SK-N-SH treated with all-trans-retinoic acid at 6 μM for 48 hours (cell line): ENCODE measurements around the gene RHOC.
"Not testable (repeated sequence)": the region's sequence is repeated elsewhere in the genome, so short reads cannot be mapped to it uniquely, and the experiment has no call there.

Source experiments
- ATAC-seq: fragments of 200-7000 bp; cut with Tn5 transposase; 3 replicates; pipeline ENCODE4 v1.9.1; 2020; ENCODE audit warnings: mild to moderate bottlenecking, moderate library complexity
- ARNTL ChIP-seq: fragments of 450-650 bp; formaldehyde crosslinking; IDR thresholded peaks from 2 replicates; pipeline ENCODE4 v1.5.0; 2020; ENCODE audit warnings: low read depth, mild to moderate bottlenecking, moderate library complexity, borderline replicate concordance
- BACH2 ChIP-seq: fragments of 250-450 bp; sonication (Bioruptor Pico); IDR thresholded peaks from 2 replicates; pipeline ENCODE4 v1.9.0; 2021; ENCODE audit warnings: mild to moderate bottlenecking, borderline replicate concordance
- CREB5 ChIP-seq: fragments of 250-450 bp; sonication (Bioruptor Pico); IDR thresholded peaks from 2 replicates; pipeline ENCODE4 v1.5.1; 2020; ENCODE audit warnings: low read depth, mild to moderate bottlenecking, moderate library complexity
- CSDC2 ChIP-seq: fragments of 250-450 bp; sonication (Bioruptor Pico); IDR thresholded peaks from 2 replicates; pipeline ENCODE4 v1.5.0; 2020; ENCODE audit warnings: mild to moderate bottlenecking, moderate library complexity
- ESRRG ChIP-seq: fragments of 250-450 bp; sonication (Bioruptor Pico); IDR thresholded peaks from 2 replicates; pipeline ENCODE4 v1.6.1; 2021; ENCODE audit warnings: mild to moderate bottlenecking
- GLIS3 ChIP-seq: fragments of 250-450 bp; sonication (Bioruptor Pico); IDR thresholded peaks from 2 replicates; pipeline ENCODE4 v1.5.0; 2020; ENCODE audit warnings: mild to moderate bottlenecking, moderate library complexity
- ISL1 ChIP-seq: fragments of 250-450 bp; sonication (Bioruptor Pico); IDR thresholded peaks from 2 replicates; pipeline ENCODE4 v2.1.2; 2022; ENCODE audit warnings: mild to moderate bottlenecking, moderate library complexity
- OSR1 ChIP-seq: fragments of 250-450 bp; sonication (Bioruptor Pico); IDR thresholded peaks from 2 replicates; pipeline ENCODE4 v1.8.0; 2022; ENCODE audit warnings: moderate library complexity, mild to moderate bottlenecking, inconsistent platforms
- PATZ1 ChIP-seq: fragments of 250-450 bp; sonication (Bioruptor Pico); IDR thresholded peaks from 2 replicates; pipeline ENCODE4 v1.8.0; 2020; ENCODE audit warnings: mild to moderate bottlenecking, moderate library complexity, borderline replicate concordance
- PPARA ChIP-seq: fragments of 250-450 bp; sonication (Bioruptor Pico); IDR thresholded peaks from 2 replicates; pipeline ENCODE4 v1.5.0; 2020; ENCODE audit warnings: mild to moderate bottlenecking, borderline replicate concordance
- RARB ChIP-seq: fragments of 250-450 bp; sonication (Bioruptor Pico); IDR thresholded peaks from 2 replicates; pipeline ENCODE4 v1.8.0; 2021; ENCODE audit warnings: mild to moderate bottlenecking, moderate library complexity
- SNAI2 ChIP-seq: fragments of 250-450 bp; sonication (Bioruptor Pico); IDR thresholded peaks from 2 replicates; pipeline ENCODE4 v1.5.0; 2020; ENCODE audit warnings: mild to moderate bottlenecking, moderate library complexity
- TCF4 ChIP-seq: fragments of 250-450 bp; sonication (Bioruptor Pico); IDR thresholded peaks from 2 replicates; pipeline ENCODE4 v1.8.0; 2021; ENCODE audit warnings: mild to moderate bottlenecking, moderate library complexity, borderline replicate concordance
- TOX ChIP-seq: fragments of 250-450 bp; sonication (Bioruptor Pico); IDR thresholded peaks from 2 replicates; pipeline ENCODE4 v1.8.0; 2021; ENCODE audit warnings: mild to moderate bottlenecking, moderate library complexity, borderline replicate concordance
- TSHZ2 ChIP-seq: fragments of 250-450 bp; sonication (Bioruptor Pico); IDR thresholded peaks from 2 replicates; pipeline ENCODE4 v1.5.0; 2020; ENCODE audit warnings: mild to moderate bottlenecking, moderate library complexity
- ZC3H10 ChIP-seq: fragments of 250-450 bp; sonication (Bioruptor Pico); IDR thresholded peaks from 2 replicates; pipeline ENCODE4 v1.5.1; 2021; ENCODE audit warnings: mild to moderate bottlenecking, moderate library complexity
- ZFP30 ChIP-seq: fragments of 450-650 bp; formaldehyde crosslinking; IDR thresholded peaks from 2 replicates; pipeline ENCODE4 v1.5.0; 2022; ENCODE audit warnings: mild to moderate bottlenecking, moderate library complexity
- ZNF565 ChIP-seq: fragments of 450-650 bp; formaldehyde crosslinking; conservative IDR thresholded peaks from 2 replicates; pipeline ENCODE4 v1.5.0; 2020; ENCODE audit warnings: low read depth, mild to moderate bottlenecking, moderate library complexity
- ZNF70 ChIP-seq: fragments of 450-650 bp; formaldehyde crosslinking; IDR thresholded peaks from 2 replicates; pipeline ENCODE4 v1.5.0; 2020; ENCODE audit warnings: mild to moderate bottlenecking, moderate library complexity
- ZNF8 ChIP-seq: fragments of 450-650 bp; formaldehyde crosslinking; IDR thresholded peaks from 2 replicates; pipeline ENCODE4 v1.5.0; 2020; ENCODE audit warnings: mild to moderate bottlenecking, moderate library complexity
- TF ChIP-seq, protein P1 (sequence below): fragments of 250-450 bp; sonication (Bioruptor Pico); IDR thresholded peaks from 2 replicates; pipeline ENCODE4 v1.5.1; 2021; ENCODE audit warnings: mild to moderate bottlenecking, moderate library complexity
- TF ChIP-seq, protein P2 (sequence below): fragments of 250-450 bp; sonication (Bioruptor Pico); IDR thresholded peaks from 2 replicates; pipeline ENCODE4 v1.8.0; 2021; ENCODE audit warnings: low read depth, mild to moderate bottlenecking, moderate library complexity, borderline replicate concordance

The RHOC gene

GRCh38 chr1:112729909-112730308 is 23.0 kb upstream of the RHOC start:
- no peak for ATAC-seq
- no peak for TF ChIP-seq ZFP30 (CRISPR knock-in tag)
- no peak for TF ChIP-seq ZC3H10 (CRISPR knock-in tag)
- no peak for TF ChIP-seq CSDC2 (CRISPR knock-in tag)
- TF ChIP-seq PATZ1 (CRISPR knock-in tag) = no peak
- no peak for TF ChIP-seq ESRRG (CRISPR knock-in tag)
- no peak for TF ChIP-seq ZNF70 (CRISPR knock-in tag)
- TF ChIP-seq GLIS3 = no peak
- no peak for TF ChIP-seq ARNTL (CRISPR knock-in tag)
- TF ChIP-seq ISL1 (CRISPR knock-in tag) = no peak
- TF ChIP-seq PPARA (CRISPR knock-in tag) = no peak
- TF ChIP-seq BACH2 (CRISPR knock-in tag) = no peak
- no peak for TF ChIP-seq TOX (CRISPR knock-in tag)
- no peak for TF ChIP-seq TCF4 (CRISPR knock-in tag)
- TF ChIP-seq, protein P1, sequence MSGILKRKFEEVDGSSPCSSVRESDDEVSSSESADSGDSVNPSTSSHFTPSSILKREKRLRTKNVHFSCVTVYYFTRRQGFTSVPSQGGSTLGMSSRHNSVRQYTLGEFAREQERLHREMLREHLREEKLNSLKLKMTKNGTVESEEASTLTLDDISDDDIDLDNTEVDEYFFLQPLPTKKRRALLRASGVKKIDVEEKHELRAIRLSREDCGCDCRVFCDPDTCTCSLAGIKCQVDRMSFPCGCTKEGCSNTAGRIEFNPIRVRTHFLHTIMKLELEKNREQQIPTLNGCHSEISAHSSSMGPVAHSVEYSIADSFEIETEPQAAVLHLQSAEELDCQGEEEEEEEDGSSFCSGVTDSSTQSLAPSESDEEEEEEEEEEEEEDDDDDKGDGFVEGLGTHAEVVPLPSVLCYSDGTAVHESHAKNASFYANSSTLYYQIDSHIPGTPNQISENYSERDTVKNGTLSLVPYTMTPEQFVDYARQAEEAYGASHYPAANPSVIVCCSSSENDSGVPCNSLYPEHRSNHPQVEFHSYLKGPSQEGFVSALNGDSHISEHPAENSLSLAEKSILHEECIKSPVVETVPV (CRISPR knock-in tag) = no peak
- TF ChIP-seq ZNF565 (CRISPR knock-in tag) = no peak
- no peak for TF ChIP-seq CREB5 (CRISPR knock-in tag)
- no peak for TF ChIP-seq OSR1
- TF ChIP-seq TSHZ2 = no peak
- TF ChIP-seq, protein P2, sequence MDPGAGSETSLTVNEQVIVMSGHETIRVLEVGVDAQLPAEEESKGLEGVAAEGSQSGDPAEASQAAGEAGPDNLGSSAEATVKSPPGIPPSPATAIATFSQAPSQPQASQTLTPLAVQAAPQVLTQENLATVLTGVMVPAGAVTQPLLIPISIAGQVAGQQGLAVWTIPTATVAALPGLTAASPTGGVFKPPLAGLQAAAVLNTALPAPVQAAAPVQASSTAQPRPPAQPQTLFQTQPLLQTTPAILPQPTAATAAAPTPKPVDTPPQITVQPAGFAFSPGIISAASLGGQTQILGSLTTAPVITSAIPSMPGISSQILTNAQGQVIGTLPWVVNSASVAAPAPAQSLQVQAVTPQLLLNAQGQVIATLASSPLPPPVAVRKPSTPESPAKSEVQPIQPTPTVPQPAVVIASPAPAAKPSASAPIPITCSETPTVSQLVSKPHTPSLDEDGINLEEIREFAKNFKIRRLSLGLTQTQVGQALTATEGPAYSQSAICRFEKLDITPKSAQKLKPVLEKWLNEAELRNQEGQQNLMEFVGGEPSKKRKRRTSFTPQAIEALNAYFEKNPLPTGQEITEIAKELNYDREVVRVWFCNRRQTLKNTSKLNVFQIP = no peak
- TF ChIP-seq ZNF8 = no peak
- TF ChIP-seq, all 23 proteins: peak for 0

DNA sequence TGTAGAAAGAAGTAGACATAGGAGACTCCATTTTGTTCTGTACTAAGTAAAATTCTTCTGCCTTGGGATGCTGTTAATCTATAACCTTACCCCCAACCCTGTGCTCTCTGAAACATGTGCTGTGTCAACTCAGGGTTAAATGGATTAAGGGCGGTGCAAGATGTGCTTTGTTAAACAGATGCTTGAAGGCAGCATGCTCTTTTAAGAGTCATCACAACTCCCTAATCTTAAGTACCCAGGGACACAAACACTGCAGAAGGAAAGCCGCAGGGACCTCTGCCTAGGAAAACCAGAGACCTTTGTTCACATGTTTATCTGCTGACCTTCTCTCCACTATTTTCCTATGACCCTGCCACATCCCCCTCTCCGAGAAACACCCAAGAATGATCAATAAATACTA is 22.1 kb upstream of the RHOC start:
- not testable (repeated sequence) for ATAC-seq

GRCh38 chr1:112728306-112728971 is 21.5 kb upstream of the RHOC start:
- ATAC-seq = not testable (repeated sequence)

DNA sequence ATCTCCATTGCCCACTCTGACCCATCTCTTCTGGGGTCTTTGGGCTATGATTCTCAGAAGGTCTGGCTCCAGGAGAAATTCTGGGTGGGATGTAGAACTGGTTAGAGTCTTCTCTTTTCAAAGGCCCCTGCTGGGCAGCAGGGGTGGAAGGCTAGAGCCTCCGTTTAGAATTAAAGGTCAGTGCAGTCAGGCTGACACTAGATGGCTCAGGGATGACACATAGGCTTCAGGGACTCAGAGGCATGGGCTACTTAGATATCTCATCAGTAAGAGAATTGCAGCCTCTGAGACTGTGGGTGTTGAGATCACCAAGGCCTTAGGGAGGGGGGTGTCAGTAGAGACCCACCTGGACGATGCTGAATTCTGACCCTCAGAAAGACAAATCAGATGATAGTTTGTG is 20.8 kb upstream of the RHOC start:
- ATAC-seq = peak; percentile 66
- no peak for TF ChIP-seq ZNF70 (CRISPR knock-in tag)
- no peak for TF ChIP-seq ZNF8
- TF ChIP-seq ISL1 (CRISPR knock-in tag) = no peak
- TF ChIP-seq ZNF565 (CRISPR knock-in tag) = no peak
- no peak for TF ChIP-seq PPARA (CRISPR knock-in tag)
- no peak for TF ChIP-seq TCF4 (CRISPR knock-in tag)
- TF ChIP-seq, protein P1 (CRISPR knock-in tag) = no peak
- no peak for TF ChIP-seq SNAI2
- TF ChIP-seq ZC3H10 (CRISPR knock-in tag) = no peak
- no peak for TF ChIP-seq CREB5 (CRISPR knock-in tag)
- TF ChIP-seq RARB = no peak
- TF ChIP-seq ESRRG (CRISPR knock-in tag) = no peak
